GM21825 (cell line): ENCODE measurements around the gene MXRA5.
"Not testable (repeated sequence)": the region's sequence is repeated elsewhere in the genome, so short reads cannot be mapped to it uniquely, and the experiment has no call there.

ENCODE experiments used
- ATAC-seq: cut with Tn5 transposase; IDR thresholded peaks from one replicate; pipeline ENCODE4 v1.9.1; 2021; ENCODE audit warnings: mild to moderate bottlenecking, moderate library complexity; ENCODE audit not compliant: unreplicated experiment

The MXRA5 gene

GRCh38 chrX:3346501-3347259, at the start of gene MXRA5:
Gene MXRA5 (minus strand): TSS chrX:3346652. CDS start chrX:3343833, 2,819 bp downstream.
- no peak for ATAC-seq

DNA sequence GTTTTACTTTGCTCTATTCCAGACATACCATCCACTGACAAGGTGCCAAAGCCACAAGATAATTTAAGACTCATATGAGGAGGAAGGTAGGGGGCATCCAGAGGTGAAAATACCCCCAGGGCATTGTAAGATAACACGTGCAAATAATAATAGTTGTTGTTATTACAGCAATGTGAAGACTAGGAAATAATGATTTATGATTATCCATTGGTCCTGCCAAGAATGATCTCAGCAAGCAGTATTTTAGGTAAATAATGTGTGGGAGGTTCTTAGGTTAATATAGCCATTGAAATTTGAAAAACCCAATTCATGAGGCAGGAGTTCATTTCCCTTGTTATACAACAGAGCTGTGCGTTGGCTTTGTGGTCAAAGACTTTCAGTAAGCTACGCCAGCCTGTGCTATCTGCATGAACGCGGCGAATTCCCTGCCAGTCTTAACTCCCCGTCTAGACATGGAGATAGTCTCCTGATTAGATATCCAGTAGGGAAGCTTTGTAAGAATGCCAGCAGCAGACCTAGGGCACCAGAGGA, 47.2 kb upstream of the MXRA5 start:
- no peak for ATAC-seq

DNA sequence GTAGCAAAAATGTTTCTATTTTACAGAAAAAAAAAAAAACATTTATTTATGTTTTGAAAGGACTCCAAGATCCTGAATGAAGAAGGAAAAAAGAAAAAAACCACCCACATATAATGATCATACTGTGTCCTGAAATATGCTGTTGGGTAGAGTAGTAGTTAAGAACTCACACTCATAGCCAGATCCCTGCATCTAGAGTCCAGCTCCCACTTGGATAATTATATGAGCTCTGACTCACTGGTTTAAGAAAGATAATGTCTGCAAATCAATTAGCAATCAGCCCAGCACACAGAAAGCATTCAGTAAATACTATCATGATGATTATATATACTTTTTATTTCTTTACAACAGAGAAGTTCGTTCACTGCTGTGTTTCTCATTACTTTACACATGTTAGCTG, 46.7 kb upstream of the MXRA5 start:
- no peak for ATAC-seq

GRCh38 chrX:3388457-3388856, 42.0 kb upstream of the MXRA5 start:
- no peak for ATAC-seq

DNA sequence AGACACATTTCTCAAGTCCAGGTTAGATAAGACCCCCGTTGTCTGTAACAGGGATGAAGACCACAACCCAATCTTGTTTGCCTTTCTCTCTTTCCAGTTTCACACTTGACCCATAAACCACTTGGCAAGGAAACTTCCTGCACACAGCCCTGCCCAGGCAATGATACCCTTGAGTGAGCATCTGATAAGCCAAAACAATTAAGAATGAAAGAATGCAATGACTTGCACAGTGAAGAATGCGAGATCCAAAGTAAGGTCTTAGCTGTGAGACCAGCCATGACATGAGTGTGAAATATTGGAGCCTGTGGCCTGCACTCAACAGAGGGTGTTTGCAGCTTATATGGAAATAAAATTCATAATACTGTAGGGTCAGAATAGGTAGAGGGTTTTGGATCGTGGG, 37.9 kb upstream of the MXRA5 start:
- no peak for ATAC-seq

DNA sequence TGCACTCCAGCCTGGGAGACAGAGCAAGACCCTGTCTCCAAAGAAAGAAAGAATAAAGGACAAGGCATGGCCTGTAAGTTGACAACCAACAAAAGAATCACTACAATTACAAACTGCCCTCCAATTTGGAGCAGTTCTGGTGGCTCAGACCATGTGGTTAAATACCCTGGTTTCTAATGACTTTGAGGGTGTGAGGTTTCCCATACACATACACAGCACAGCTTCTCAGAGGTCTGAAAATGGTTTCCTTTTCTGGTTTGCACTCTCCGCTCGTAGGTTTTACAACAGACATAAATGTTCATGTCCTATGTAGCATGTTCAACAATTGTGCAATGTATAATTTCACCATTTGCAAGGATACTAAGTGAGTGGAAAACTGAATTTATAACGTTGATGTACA, 34.2 kb upstream of the MXRA5 start:
- ATAC-seq = no peak

DNA sequence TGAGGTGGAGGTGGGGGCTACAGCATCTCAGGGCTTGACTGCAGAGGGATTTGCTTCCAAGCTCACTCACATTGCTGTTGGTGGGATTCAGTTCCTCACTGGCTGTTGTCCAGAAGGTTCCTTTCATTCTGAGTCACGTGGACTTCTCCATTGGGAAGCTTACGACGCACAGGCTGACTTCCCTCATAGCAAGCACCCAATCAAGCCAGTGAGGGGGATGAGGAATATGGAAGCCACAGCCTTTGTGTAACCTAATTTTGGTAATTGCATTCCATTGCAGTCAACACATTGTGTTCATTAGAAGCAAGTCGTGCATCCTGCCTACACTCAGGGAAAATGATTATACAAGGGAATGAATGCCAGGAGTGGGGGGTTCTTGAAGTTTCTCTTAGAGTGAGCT, 32.7 kb upstream of the MXRA5 start:
- ATAC-seq = no peak

DNA sequence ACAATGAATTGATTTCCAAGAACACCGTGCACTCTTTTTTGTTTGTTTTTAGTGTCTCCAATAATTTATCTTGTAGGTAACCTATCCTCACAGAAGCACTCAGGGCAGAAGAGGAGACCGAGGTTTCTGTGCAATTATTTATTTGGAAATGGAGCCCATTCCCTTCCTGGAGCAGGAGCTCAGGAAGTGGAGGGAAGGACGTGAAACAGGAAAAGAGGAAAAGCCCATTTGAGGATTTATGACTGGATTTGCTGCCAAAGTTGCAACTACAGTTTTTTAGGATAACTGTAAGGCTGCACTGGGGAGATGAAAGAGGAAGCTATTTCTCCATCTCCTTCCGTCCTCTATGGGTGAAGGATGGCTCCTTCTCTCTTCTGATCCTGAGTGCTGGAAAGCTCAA, 31.7 kb upstream of the MXRA5 start:
- ATAC-seq = no peak

GRCh38 chrX:3377560-3377959, 31.1 kb upstream of the MXRA5 start:
- ATAC-seq = no peak

DNA sequence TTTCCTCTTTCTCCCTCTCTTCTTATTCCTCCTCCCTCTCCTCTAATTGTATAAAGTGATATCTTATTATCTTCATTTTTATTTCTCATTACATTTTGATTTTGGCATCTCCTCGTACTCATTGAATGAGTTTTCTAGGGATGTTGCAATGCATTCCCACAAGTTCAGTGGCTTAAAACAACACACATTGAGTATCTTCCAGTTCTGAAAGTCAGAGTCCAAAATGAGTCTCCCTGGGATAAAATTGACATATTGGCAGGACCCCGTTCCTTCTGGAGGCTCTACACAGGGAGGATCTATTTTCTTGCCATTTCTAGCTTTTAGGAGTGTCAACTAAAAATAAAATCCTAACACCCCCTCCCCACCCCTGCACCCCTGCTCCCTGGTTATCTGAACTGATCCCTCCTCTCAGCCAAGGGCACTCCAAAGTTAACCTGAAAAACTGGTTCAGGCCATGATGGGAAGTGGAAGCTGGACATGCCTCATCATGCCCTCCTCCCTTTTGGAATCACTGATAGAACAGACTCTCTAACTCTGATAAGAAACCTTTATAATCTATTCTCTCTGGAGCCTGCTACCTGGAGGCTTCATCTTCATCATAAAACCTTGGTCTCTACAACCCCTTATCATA, 29.5 kb upstream of the MXRA5 start:
- not testable (repeated sequence) for ATAC-seq

- ATAC-seq = no peak
Measured at GRCh38 chrX:3374108-3374800, 27.8 kb upstream of the MXRA5 start.

DNA sequence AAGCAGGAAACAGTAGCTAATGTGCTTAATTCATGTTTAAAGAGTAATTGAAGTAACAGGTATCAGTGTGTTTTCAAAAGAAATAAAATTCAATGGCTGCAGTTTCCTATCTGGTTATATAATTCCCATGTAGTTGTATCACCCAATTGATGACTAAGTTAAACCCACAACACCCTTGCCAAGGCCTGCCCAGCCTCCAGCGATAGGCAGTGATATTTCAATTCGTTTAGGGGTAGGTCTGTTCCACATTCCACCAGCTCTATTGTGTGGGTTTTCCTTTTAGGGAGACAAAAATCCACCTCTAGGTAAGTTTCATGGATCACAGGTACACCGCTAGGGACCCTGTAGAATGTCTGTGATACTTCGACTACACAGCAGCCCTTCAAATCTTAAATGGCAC, 24.7 kb upstream of the MXRA5 start:
- no peak for ATAC-seq

GRCh38 chrX:3370656-3371055, 24.2 kb upstream of the MXRA5 start:
- no peak for ATAC-seq

- ATAC-seq = no peak
Measured at GRCh38 chrX:3362956-3363355, 16.5 kb upstream of the MXRA5 start.

GRCh38 chrX:3360881-3361280, 14.4 kb upstream of the MXRA5 start:
- ATAC-seq = no peak

GRCh38 chrX:3352741-3353140, 6.3 kb upstream of the MXRA5 start:
- ATAC-seq = not testable (repeated sequence)

GRCh38 chrX:3351276-3351675, 4.8 kb upstream of the MXRA5 start:
- no peak for ATAC-seq

DNA sequence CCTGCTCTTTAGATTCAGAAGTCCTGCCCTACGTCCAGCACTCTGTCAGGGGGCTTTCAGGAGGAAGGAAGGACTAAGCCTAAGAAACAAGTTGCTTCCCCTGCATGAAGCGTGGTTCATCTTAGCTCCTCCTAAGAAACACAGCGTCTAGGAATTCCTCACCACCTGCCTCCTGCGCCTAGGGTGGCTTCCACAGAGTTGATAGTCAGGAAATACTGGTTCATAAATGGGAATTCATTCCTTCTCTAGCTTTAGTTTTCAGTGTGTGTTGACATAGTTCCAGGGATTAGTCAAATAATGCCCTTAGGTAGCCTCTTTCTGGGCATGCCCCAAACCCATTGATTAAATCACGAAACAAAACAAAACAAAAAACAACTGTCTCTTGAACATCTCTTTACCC, 1.7 kb upstream of the MXRA5 start:
- ATAC-seq = no peak

GRCh38 chrX:3345281-3346191, 916 bp downstream of the MXRA5 start:
- no peak for ATAC-seq

DNA sequence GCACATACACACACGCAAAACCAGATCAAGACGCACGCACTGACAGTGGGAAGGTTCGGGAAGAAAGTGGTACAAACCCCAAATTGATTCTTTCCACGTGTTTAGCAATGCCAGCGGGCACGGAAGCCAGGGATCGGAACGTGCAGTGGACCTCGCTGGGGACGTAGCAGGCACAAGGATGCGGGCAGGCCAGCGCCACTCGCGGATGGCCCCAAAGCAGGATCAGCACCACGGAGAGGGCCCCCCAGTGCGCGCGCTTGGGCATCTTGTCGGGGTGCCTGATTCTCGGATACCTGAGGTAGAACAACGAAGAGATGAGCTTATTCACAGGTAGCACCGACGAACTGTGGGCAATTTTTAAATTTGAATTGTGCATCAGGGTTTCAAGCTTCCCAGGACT, 2.9 kb downstream of the MXRA5 start:
- ATAC-seq = not testable (repeated sequence)

GRCh38 chrX:3340016-3340415, 6.4 kb downstream of the MXRA5 start:
- no peak for ATAC-seq
